ENCODE measurements around the gene TM9SF3. TPM values are rescaled to one million over a fixed set of nuclear protein-coding genes. Genes with fewer than 3 reads are reported as not detected.

TM9SF3 gene
- total and polyA plus RNA-seq, 12 donors: 19.9 to 133 (median 99.7) TPM

DNA sequence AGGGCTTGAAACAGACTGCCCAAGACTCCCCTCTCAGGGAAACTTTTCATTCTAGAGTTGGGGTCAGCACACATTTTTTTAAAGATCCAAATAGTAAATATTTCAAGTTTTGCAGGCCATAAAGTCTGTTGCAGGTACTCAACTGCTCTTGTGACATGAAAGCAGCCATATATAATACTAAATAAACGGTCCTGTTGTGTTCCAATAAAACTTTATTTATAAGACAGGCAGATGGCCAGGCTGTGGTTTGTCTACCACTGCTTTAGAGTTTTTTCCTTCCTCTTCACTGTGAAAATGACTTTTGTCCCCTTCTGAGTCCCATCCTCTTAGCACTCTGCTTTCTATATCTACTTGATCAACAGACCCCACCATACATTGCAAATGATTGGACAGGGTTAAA lies 40.5 kb upstream of the TM9SF3 start:
- 70 to 80% (median 73%) methylated on average over 1 of the region's 1 CpG for WGBS, 4 donors
- no peak for DNase-seq
- intact Hi-C loops (cut with DNase I): no loop called here
- Histone ChIP-seq H3K27ac (no peak overlapping the region), H3K4me1 (replicated peaks in 1 of 2) (no peaks in the 10 kb centered on the region), H3K9me3 (replicated peaks in 1 of 3) (no peaks in the 10 kb centered on the region), H3K4me3 (no peak overlapping the region), H3K27me3 (no peaks in the 10 kb centered on the region), H3K36me3 (replicated peaks in 1 of 2) (no peaks in the 10 kb centered on the region)
- no peak for TF ChIP-seq POLR2A (IDR thresholded peaks at IDR 0.05)
- no peak for TF ChIP-seq CTCF (IDR thresholded peaks at IDR 0.05)

DNA sequence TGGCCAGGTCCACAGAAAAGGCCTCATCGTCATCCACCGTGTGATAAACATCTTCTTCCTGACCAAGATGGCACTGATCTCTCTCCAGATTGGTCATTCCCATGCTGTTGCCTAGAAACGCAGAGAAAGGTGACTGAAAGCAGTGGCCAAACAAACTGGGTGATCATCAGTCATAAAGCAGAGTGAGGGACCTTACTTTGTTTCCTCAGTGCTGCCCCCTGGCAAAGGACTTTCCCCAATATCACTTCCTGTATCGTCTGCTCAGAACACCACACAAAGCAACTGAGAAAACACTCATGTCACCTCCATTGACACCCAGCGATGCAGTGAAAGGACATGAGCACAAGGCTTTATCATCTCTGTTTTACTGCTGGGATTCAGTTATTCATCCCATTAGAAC lies 40.0 kb upstream of the TM9SF3 start:
- intact Hi-C loops (cut with DNase I): no loop called here
- no peaks in the 10 kb centered on the region for H3K36me3 ChIP-seq (replicated peaks in 1 of 2)

DNA sequence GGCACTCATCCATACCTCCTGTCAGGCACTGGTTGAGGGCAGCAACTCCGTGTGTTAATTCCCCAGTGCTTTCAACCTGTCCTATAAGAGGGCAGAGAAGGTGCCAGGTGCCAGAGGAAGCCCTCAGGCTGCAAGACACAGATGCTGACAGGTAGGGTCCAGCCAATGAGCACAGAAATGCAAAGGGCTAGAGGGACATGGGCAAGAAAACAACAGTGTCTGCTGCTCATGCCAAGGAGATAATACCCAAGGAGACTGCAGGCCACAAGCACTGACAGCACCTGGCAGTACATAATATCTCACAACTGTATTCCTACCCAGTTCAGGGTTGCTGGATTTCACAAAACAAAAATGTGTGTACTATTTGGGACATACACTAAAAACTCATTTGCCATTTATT lies 38.4 kb upstream of the TM9SF3 start:
- intact Hi-C loops (cut with DNase I): no loop called here
- H3K36me3 ChIP-seq (replicated peaks in 1 of 2): no peaks in the 10 kb centered on the region
- peaks cover under 1 to 1% of the 10 kb centered on the region in 2 donors for H3K4me1 ChIP-seq (replicated peaks in 1 of 2)
- no peaks in the 10 kb centered on the region for H3K27me3 ChIP-seq
- TF ChIP-seq CTCF (IDR thresholded peaks at IDR 0.05) (no peak), POLR2A (IDR thresholded peaks at IDR 0.05) (no peak)
- H3K9me3 ChIP-seq (replicated peaks in 1 of 3): no peaks in the 10 kb centered on the region
- DNase-seq: no peak
- H3K27ac ChIP-seq: no peak overlapping the region
- H3K4me3 ChIP-seq: no peak overlapping the region
- WGBS, 4 donors: 43 to 86% (median 79%) methylated on average over 1 of the region's 1 CpG

More for the DNA sequence above, 40.0 kb upstream of the TM9SF3 start:
- H3K27me3 ChIP-seq: no peaks in the 10 kb centered on the region
- H3K4me3 ChIP-seq: no peak overlapping the region
- H3K27ac ChIP-seq: no peak overlapping the region
- H3K9me3 ChIP-seq (replicated peaks in 1 of 3): no peaks in the 10 kb centered on the region
- TF ChIP-seq CTCF (IDR thresholded peaks at IDR 0.05): no peak
- no peak for TF ChIP-seq POLR2A (IDR thresholded peaks at IDR 0.05)
- no peak for DNase-seq
- H3K4me1 ChIP-seq (replicated peaks in 1 of 2): no peaks in the 10 kb centered on the region
- 87 to 90% (median 88%) methylated on average over 5 of the region's 5 CpGs for WGBS, 4 donors

GRCh38 chr10:96622013-96622787 lies 35.4 kb upstream of the TM9SF3 start:
- H3K36me3 ChIP-seq (replicated peaks in 1 of 2): no peaks in the 10 kb centered on the region
- 85 to 88% (median 85%) methylated on average over 6 of the region's 6 CpGs for WGBS, 4 donors
- DNase-seq: no peak
- no peak for TF ChIP-seq POLR2A (IDR thresholded peaks at IDR 0.05)
- no peak for TF ChIP-seq CTCF (IDR thresholded peaks at IDR 0.05)
- intact Hi-C loops (cut with DNase I): no loop called here
- peaks cover 17 to 23% of the 10 kb centered on the region in 2 donors for H3K4me1 ChIP-seq (replicated peaks in 1 of 2)
- no peaks in the 10 kb centered on the region for H3K9me3 ChIP-seq (replicated peaks in 1 of 3)
- no peak overlapping the region for H3K27ac ChIP-seq
- H3K27me3 ChIP-seq: no peaks in the 10 kb centered on the region
- H3K4me3 ChIP-seq: no peak overlapping the region
